Osteoblast (primary cell): ENCODE measurements around the gene VNN1. TPM values are rescaled to one million over a fixed set of nuclear protein-coding genes. Genes with fewer than 3 reads are reported as not detected.

Source experiments
- DNase-seq: peaks from one replicate; pipeline ENCODE4 v3.0.0; 2011; ENCODE audit warnings: low spot score, mixed read lengths; ENCODE audit not compliant: insufficient read length; ENCODE audit errors: missing footprints
- H2AFZ ChIP-seq: 2 replicates; pipeline ENCODE4 v1.6.0; 2011; ENCODE audit warnings: mild to moderate bottlenecking, low read length
- H3K27ac ChIP-seq: 2 replicates; pipeline ENCODE4 v1.5.1; 2011; ENCODE audit warnings: mild to moderate bottlenecking, low read depth, low read length, moderate library complexity
- H3K27me3 ChIP-seq: 2 replicates; pipeline ENCODE4 v1.6.0; 2012; ENCODE audit warnings: mild to moderate bottlenecking, control low read depth, inconsistent platforms, low read length, moderate library complexity; ENCODE audit not compliant: insufficient read depth
- H3K36me3 ChIP-seq: 2 replicates; pipeline ENCODE4 v1.5.1; 2011; ENCODE audit warnings: mild to moderate bottlenecking, low read length, control low read depth, moderate library complexity; ENCODE audit not compliant: insufficient read depth
- H3K4me1 ChIP-seq: 2 replicates; pipeline ENCODE4 v1.5.1; 2011; ENCODE audit warnings: mild to moderate bottlenecking, low read length, control low read depth, moderate library complexity; ENCODE audit not compliant: insufficient read depth
- H3K4me2 ChIP-seq: 2 replicates; pipeline ENCODE4 v1.6.0; 2011; ENCODE audit warnings: mild to moderate bottlenecking, low read length; ENCODE audit not compliant: insufficient read depth
- H3K4me3 ChIP-seq: fragments of 200-600 bp; sonication (generic); 3 replicates; pipeline ENCODE4 v1.5.1; 2012; ENCODE audit warnings: mild to moderate bottlenecking, low read length, inconsistent platforms; ENCODE audit not compliant: insufficient read depth
- H3K79me2 ChIP-seq: 2 replicates; pipeline ENCODE4 v1.6.0; 2012; ENCODE audit warnings: mild to moderate bottlenecking, low read length, control low read depth, inconsistent platforms; ENCODE audit not compliant: insufficient read depth
- H3K9me3 ChIP-seq: 2 replicates; pipeline ENCODE4 v1.5.1; 2011; ENCODE audit warnings: low read depth, low read length, control low read depth
- H4K20me1 ChIP-seq: 2 replicates; pipeline ENCODE4 v1.6.0; 2012; ENCODE audit warnings: mild to moderate bottlenecking, low read length, control low read depth; ENCODE audit not compliant: insufficient read depth
- CTCF ChIP-seq: IDR thresholded peaks from 2 replicates; pipeline ENCODE4 v1.5.1; 2011; ENCODE audit warnings: mild to moderate bottlenecking, low read depth, low read length, moderate library complexity; ENCODE audit errors: extremely low read depth
- total RNA-seq: library from RNA; depleted of rRNA; stranded (reverse); fragments of >200 nt; gene quantifications from 2 replicates; pipeline ENCODE4 v1.2.3, GENCODE V29; 2012

The VNN1 gene
- total RNA-seq, 1 donor = not detected

DNA sequence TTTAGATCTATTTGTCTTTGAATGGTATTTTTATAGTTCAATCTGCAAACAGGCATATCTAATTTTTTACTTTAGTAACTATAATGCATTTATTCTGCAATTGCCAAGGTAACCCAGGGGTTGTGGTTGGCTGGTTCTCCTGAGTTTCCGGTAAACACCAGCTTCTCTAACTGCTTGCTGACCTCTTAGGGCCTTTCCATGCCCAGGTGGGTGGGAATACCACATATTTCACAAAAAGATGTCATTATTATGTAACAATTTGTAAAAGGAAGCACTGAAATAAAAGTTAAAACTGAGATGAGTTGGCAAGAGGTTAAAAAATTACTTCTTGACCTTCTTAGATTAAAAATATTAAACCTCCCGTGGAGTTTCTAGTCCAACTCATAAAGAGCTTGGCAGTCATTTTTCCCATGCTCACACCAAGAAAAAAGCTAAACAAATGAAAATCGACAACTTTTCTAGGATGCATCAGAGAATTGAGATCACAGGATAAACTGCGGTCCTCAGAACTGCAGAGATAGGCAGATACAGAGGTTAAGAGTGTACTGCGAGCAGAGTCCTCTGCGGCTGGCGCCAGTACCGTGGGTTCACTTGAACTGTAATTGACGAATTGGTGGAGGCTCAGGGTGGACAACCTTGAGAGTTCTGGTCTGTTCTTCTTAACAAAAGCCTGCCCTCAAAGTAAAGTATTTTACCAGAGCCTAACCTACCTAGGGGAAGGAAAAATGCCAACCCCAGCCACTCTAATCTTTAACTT, 2.2 kb upstream of the VNN1 start:
- Histone ChIP-seq H3K27me3 (peaks cover 2% of the 10 kb centered on the region), H3K4me3 (no peak overlapping the region), H3K4me1 (peaks cover 7% of the 10 kb centered on the region), H3K27ac (no peak overlapping the region), H3K4me2 (no peak overlapping the region), H3K9me3 (no peaks in the 10 kb centered on the region), H2AFZ (no peak overlapping the region), H4K20me1 (no peaks in the 10 kb centered on the region), H3K79me2 (no peaks in the 10 kb centered on the region), H3K36me3 (no peaks in the 10 kb centered on the region)
- no peak for TF ChIP-seq CTCF
- no peak for DNase-seq

GRCh38 chr6:132715204-132715603, 1.3 kb upstream of the VNN1 start:
- peak; percentile 64 for TF ChIP-seq CTCF
- Histone ChIP-seq H3K9me3 (no peaks in the 10 kb centered on the region), H3K79me2 (no peaks in the 10 kb centered on the region), H3K27me3 (peaks cover 2% of the 10 kb centered on the region), H3K4me3 (no peak overlapping the region), H3K4me1 (peaks cover 7% of the 10 kb centered on the region), H3K27ac (no peak overlapping the region), H4K20me1 (no peaks in the 10 kb centered on the region), H3K4me2 (no peak overlapping the region), H2AFZ (no peak overlapping the region), H3K36me3 (no peaks in the 10 kb centered on the region)
- DNase-seq = peak; percentile 79

DNA sequence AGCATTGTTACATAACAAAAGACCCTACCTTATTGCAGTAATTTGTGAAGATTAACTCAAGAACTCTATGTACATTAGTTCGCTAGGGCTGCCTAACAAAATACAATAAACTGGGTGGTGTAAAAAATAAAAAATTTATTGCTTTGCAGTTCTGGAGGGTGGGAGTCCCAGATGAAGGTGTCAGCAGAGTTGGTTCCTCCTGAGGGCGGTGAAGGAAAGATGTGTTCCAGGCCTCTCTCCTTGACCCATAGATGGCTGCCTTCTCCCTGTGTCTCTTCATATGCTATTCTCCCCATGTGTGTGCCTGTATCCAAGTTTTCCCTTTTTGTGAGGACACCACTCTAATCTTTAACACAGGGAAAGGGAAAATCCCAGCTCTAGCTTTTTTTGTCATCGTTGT, 305 bp upstream of the VNN1 start:
- no peaks in the 10 kb centered on the region for H3K36me3 ChIP-seq
- H3K79me2 ChIP-seq = no peaks in the 10 kb centered on the region
- no peak overlapping the region for H3K4me2 ChIP-seq
- H2AFZ ChIP-seq = no peak overlapping the region
- H4K20me1 ChIP-seq = no peaks in the 10 kb centered on the region
- TF ChIP-seq CTCF = no peak
- DNase-seq = no peak
- H3K27ac ChIP-seq = no peak overlapping the region
- no peaks in the 10 kb centered on the region for H3K9me3 ChIP-seq
- H3K4me1 ChIP-seq = peaks cover 7% of the 10 kb centered on the region
- no peak overlapping the region for H3K4me3 ChIP-seq
- H3K27me3 ChIP-seq = peaks cover 2% of the 10 kb centered on the region

DNA sequence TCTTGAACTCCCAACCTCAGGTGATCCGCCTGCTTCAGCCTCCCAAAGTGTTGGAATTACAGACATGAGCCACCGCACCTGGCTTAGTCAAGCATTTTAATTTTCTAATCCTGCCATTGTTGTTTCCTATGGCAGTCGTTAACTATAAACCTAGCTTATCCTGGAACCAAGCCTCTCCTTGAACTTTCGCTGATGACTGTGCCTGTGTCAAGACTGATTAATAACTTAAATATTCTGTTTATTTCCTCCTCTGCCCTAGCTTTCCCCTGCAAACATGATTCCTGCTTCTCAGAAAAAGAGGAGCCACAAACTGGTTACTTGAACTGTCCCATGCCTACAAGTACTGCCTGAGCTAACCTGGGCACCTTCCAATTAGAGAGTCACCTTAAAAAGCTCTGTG, 1.5 kb downstream of the VNN1 start:
- no peak for DNase-seq
- Histone ChIP-seq H2AFZ (no peak overlapping the region), H3K36me3 (no peaks in the 10 kb centered on the region), H3K79me2 (no peaks in the 10 kb centered on the region), H3K4me2 (peak overlapping the region; percentile 18), H3K9me3 (no peaks in the 10 kb centered on the region), H4K20me1 (no peaks in the 10 kb centered on the region), H3K4me1 (peaks cover 7% of the 10 kb centered on the region), H3K27ac (no peak overlapping the region), H3K4me3 (no peak overlapping the region), H3K27me3 (peaks cover 2% of the 10 kb centered on the region)
- TF ChIP-seq CTCF = no peak
